ENCODE measurements around the gene CLASP2. TPM values are rescaled to one million over a fixed set of nuclear protein-coding genes. Genes with fewer than 3 reads are reported as not detected.

The CLASP2 gene
- polyA plus RNA-seq, 1 donor (not counting 4 experiments of a cell fraction or from before 2014, with no cell fraction given): 49.5 TPM

- Histone ChIP-seq H4K20me1 (ENCODE audit: control insufficient read depth, extremely low read depth, insufficient read depth, low read length) (no peaks in the 10 kb centered on the region), H3K36me3 (ENCODE audit: control insufficient read depth in 2 of 2, extremely low read depth in 1 of 2, insufficient read depth in 2 of 2, low read length in 2 of 2) (peaks cover 2 to 7% of the 10 kb centered on the region in 2 experiments), H3K9ac (ENCODE audit: control insufficient read depth, extremely low read depth, insufficient read depth, low read length) (no peak overlapping the region), H2AFZ (ENCODE audit: control insufficient read depth, low read length) (no peak overlapping the region), H3K27me3 (ENCODE audit: control insufficient read depth, extremely low read depth, insufficient read depth, low read length) (no peaks in the 10 kb centered on the region), H3K4me1 (ENCODE audit: control insufficient read depth, extremely low read depth, insufficient read depth, low read length) (no peaks in the 10 kb centered on the region), H3K4me3 (ENCODE audit: control insufficient read depth in 2 of 3, extremely low read depth in 1 of 3, insufficient read depth in 2 of 3, low read depth in 1 of 3, low read length in 3 of 3) (no peak overlapping the region), H3K4me2 (ENCODE audit: control insufficient read depth, extremely low read depth, insufficient read depth, low read depth, low read length) (no peak overlapping the region), H3K9me1 (ENCODE audit: control insufficient read depth, extremely low read depth, insufficient read depth, low read length) (no peaks in the 10 kb centered on the region), H3K27ac (ENCODE audit: control insufficient read depth, insufficient read depth, low read length) (no peak overlapping the region), H3K9me3 (ENCODE audit: control insufficient read depth, low read depth, low read length) (no peaks in the 10 kb centered on the region), H3K79me2 (ENCODE audit: control insufficient read depth, insufficient read depth, low read length) (no peaks in the 10 kb centered on the region)
- dilution Hi-C loops (cut with MboI; ENCODE audit: extremely low pct_ligation_motif_present, low sequenced_read_pairs): no loop called here
- DNase-seq (ENCODE audit: low read depth, low spot score): no peak
- TF ChIP-seq CTCF (optimal IDR thresholded peaks at IDR 0.05 in 1 of 3, IDR thresholded peaks at IDR 0.05 in 1 of 3, conservative IDR thresholded peaks at IDR 0.05 in 1 of 3; ENCODE audit: extremely low read depth in 1 of 3, insufficient read depth in 2 of 3, low read length in 3 of 3): no peak
- TF ChIP-seq EZH2 (IDR thresholded peaks at IDR 0.05; ENCODE audit: low read length): no peak
- FAIRE-seq: no peak
Measured at GRCh38 chr3:33590541-33590940, 127.5 kb downstream of the CLASP2 start.

- dilution Hi-C loops (cut with MboI; ENCODE audit: extremely low pct_ligation_motif_present, low sequenced_read_pairs): no loop called here
- Histone ChIP-seq H3K9ac (ENCODE audit: control insufficient read depth, extremely low read depth, insufficient read depth, low read length) (no peak overlapping the region), H3K9me3 (ENCODE audit: control insufficient read depth, low read depth, low read length) (no peaks in the 10 kb centered on the region), H4K20me1 (ENCODE audit: control insufficient read depth, extremely low read depth, insufficient read depth, low read length) (no peaks in the 10 kb centered on the region), H3K27me3 (ENCODE audit: control insufficient read depth, extremely low read depth, insufficient read depth, low read length) (no peaks in the 10 kb centered on the region), H3K9me1 (ENCODE audit: control insufficient read depth, extremely low read depth, insufficient read depth, low read length) (no peaks in the 10 kb centered on the region), H3K36me3 (ENCODE audit: control insufficient read depth in 2 of 2, extremely low read depth in 1 of 2, insufficient read depth in 2 of 2, low read length in 2 of 2) (peaks cover 6 to 10% of the 10 kb centered on the region in 2 experiments), H3K27ac (ENCODE audit: control insufficient read depth, insufficient read depth, low read length) (no peak overlapping the region), H3K4me2 (ENCODE audit: control insufficient read depth, extremely low read depth, insufficient read depth, low read depth, low read length) (no peak overlapping the region), H3K79me2 (ENCODE audit: control insufficient read depth, insufficient read depth, low read length) (no peaks in the 10 kb centered on the region), H3K4me1 (ENCODE audit: control insufficient read depth, extremely low read depth, insufficient read depth, low read length) (no peaks in the 10 kb centered on the region), H2AFZ (ENCODE audit: control insufficient read depth, low read length) (no peak overlapping the region), H3K4me3 (ENCODE audit: control insufficient read depth in 2 of 3, extremely low read depth in 1 of 3, insufficient read depth in 2 of 3, low read depth in 1 of 3, low read length in 3 of 3) (no peak overlapping the region)
- FAIRE-seq (no peak), DNase-seq (ENCODE audit: low read depth, low spot score) (no peak)
- no peak for TF ChIP-seq CTCF (optimal IDR thresholded peaks at IDR 0.05 in 1 of 3, IDR thresholded peaks at IDR 0.05 in 1 of 3, conservative IDR thresholded peaks at IDR 0.05 in 1 of 3; ENCODE audit: extremely low read depth in 1 of 3, insufficient read depth in 2 of 3, low read length in 3 of 3)
- TF ChIP-seq EZH2 (IDR thresholded peaks at IDR 0.05; ENCODE audit: low read length): no peak
Measured at GRCh38 chr3:33586402-33586801, 131.7 kb downstream of the CLASP2 start.

Data from keratinocyte (primary cell).